ENCODE measurements around the gene PRMT1.

Gene PRMT1

GRCh38 chr19:49651820-49652550 lies 25.1 kb upstream of the PRMT1 start:
- no peak for DNase-seq (ENCODE audit: low spot score)

DNA sequence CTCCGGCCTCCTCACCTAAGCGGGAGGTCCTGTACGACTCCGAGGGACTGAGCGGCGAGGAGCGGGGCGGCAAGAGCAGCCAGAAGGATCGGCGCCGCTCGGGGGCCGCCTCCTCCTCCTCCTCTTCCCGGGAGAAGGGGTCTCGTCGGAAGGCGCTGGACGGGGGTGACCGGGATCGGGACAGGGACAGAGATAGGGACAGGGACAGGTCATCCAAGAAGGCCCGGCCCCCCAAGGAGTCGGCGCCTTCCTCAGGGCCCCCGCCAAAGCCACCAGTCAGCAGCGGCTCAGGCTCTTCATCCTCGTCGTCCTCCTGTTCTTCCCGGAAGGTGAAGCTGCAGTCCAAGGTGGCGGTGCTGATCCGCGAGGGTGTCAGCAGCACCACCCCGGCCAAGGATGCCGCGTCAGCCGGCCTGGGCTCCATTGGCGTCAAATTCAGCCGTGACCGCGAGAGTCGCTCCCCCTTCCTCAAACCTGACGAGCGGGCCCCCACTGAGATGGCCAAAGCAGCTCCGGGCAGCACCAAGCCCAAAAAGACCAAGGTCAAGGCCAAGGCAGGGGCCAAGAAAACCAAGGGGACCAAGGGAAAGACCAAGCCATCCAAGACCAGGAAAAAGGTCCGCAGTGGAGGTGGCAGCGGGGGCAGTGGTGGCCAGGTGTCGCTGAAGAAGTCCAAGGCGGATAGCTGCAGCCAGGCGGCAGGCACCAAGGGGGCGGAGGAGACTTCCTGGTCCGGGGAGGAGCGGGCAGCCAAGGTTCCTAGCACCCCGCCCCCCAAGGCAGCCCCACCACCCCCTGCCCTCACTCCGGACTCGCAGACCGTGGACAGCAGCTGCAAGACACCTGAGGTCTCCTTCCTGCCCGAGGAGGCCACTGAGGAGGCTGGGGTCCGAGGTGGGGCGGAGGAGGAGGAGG lies 24.3 kb upstream of the PRMT1 start:
- DNase-seq (ENCODE audit: low spot score), result no peak

DNA sequence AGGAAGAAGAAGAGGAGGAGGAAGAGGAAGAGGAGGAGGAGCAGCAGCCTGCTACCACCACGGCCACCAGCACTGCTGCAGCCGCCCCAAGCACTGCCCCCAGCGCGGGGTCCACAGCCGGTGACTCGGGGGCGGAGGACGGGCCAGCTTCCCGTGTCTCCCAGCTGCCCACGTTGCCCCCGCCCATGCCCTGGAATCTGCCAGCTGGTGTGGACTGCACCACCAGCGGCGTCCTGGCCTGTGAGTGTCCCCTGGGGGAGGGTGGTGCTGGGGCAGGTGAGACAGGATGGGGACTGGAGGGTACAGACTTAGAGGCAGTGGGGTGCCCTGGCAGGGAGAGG lies 23.6 kb upstream of the PRMT1 start:
- DNase-seq (ENCODE audit: low spot score), result no peak

DNA sequence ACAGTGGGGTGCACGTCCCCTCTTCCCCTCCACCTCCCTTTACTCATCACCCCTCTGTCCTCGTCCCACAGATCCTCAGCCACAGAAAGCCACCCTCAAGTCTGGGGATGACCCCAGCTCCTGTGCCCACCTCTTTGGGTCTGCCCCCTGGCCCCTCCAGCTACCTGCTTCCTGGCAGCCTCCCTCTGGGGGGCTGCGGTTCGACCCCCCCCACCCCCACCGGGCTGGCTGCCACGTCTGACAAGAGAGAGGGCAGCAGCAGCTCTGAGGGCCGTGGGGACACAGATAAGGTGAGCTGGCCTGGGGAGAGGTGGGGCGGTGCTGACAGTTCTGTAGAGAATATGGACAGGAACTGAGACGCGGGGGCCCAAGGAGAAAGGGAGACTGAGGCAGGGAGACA lies 22.5 kb upstream of the PRMT1 start:
- no peak for DNase-seq (ENCODE audit: low spot score)

- no peak for DNase-seq (ENCODE audit: low spot score)
Measured at GRCh38 chr19:49655570-49656455, 21.3 kb upstream of the PRMT1 start.

GRCh38 chr19:49656456-49657109 lies 20.5 kb upstream of the PRMT1 start:
- DNase-seq (ENCODE audit: low spot score), result no peak

DNA sequence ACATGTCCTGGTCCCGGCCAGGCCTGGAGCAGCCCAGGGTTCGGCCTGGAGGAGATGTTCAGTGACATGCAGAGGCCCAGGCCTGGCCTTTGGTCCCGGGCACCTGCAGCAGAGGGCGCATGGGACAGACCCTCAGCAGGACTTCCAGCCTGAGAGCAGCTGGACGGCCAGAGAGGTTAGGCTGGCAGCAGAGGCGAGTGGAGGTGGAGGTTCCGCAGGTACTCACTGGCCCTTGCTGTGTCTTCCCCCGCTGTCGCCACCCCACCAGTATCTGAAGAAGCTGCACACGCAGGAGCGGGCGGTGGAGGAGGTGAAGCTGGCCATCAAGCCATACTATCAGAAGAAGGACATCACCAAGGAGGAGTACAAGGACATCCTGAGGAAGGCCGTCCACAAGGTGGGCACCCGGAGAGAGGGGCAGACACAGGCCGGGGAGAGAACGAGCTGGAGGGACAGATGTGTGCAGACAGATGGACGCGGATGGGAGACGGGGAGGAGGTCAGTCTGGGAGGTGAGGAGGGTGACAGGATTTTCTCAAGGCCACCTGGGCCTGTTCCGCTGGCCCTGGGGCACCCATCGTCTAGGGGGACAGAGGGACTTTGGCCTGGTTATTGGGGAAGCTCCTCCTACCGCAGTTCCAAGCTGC lies 19.5 kb upstream of the PRMT1 start:
- no peak for DNase-seq (ENCODE audit: low spot score)

GRCh38 chr19:49658139-49658517 lies 18.9 kb upstream of the PRMT1 start:
- no peak for DNase-seq (ENCODE audit: low spot score)

DNA sequence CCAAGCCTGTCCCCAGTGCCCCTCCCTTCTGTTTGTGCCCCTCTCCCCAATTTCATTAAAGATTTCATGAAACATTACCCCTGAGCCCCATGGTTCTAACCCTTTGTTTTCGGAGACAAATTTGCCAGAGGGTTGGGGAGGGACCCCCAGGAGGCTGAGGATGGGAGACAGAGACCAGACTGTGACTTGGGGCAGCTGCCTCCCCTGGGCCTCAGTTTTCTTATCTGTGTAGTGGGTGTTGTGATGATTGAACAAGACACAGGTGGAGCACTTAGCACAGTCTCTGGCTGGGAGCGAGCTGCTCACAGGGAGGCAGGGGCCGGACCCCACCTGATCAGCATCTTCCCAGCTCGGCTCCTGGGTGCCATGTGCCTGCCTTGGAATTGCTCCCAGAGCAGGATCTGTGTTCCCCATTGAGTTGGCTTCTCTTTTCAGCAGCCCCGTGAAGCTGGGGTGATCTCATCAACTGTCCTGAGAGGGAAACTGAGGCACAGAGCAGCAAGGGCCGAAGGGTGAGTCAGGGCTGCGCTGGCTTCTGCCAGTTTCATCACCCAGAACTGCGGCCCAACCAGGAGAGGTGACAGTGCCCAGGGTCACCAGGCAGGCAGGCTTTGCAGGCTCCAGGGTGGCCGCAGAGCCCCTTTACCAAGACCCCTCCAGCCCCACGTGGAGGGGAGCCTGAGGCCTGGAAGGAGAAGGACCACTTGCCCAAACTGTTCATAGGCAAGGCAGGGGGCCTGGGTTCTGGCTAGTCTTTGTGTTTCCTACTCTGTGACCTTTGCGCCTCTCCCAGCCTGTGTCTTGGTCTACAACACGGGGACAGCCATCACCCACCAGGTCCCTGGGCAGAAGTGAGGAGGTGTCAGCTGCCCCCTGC lies 18.3 kb upstream of the PRMT1 start:
- DNase-seq (ENCODE audit: low spot score), result no peak

GRCh38 chr19:49660338-49660961 lies 16.6 kb upstream of the PRMT1 start:
- DNase-seq (ENCODE audit: low spot score), result no peak

DNA sequence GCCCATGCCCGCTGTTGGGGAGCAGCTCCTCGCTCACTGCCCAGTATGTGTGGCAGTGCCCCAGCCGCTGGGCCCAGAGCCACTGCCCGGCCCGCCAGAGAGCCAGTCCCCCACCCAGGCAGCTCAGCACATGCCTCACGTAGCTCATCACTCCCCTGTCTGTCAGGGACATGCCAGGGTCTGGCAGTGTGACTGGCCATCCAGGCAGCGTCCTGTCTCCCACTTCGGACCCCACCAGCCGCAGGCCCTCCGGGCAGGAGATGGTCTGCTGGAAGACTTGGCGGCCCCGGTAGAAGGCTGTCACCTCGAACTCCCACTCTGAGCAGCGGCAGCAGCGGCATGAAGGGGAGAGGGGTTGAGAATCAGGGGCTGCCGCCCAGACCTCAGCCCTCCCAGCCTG lies 15.1 kb upstream of the PRMT1 start:
- no peak for DNase-seq (ENCODE audit: low spot score)

GRCh38 chr19:49663224-49663623 lies 13.8 kb upstream of the PRMT1 start:
- no peak for DNase-seq (ENCODE audit: low spot score)

GRCh38 chr19:49664171-49665035 lies 12.7 kb upstream of the PRMT1 start:
- peak; percentile 90 for DNase-seq (ENCODE audit: low spot score)

DNA sequence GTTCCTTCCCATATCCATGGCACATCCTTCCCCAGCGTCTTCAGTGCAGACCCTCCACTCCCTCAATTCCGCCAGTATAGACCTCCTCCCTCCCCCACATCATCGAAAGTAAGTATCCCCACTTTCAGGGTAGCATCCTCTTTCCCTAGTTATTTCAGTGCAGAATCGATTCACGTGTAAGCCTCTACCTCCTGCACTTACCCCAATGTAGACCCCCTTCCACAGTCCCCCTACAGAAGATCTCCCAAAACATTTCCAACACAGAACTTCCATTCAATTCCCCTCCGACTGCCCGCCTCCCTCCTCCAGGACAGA lies 12.1 kb upstream of the PRMT1 start:
- DNase-seq (ENCODE audit: low spot score), result no peak

DNA sequence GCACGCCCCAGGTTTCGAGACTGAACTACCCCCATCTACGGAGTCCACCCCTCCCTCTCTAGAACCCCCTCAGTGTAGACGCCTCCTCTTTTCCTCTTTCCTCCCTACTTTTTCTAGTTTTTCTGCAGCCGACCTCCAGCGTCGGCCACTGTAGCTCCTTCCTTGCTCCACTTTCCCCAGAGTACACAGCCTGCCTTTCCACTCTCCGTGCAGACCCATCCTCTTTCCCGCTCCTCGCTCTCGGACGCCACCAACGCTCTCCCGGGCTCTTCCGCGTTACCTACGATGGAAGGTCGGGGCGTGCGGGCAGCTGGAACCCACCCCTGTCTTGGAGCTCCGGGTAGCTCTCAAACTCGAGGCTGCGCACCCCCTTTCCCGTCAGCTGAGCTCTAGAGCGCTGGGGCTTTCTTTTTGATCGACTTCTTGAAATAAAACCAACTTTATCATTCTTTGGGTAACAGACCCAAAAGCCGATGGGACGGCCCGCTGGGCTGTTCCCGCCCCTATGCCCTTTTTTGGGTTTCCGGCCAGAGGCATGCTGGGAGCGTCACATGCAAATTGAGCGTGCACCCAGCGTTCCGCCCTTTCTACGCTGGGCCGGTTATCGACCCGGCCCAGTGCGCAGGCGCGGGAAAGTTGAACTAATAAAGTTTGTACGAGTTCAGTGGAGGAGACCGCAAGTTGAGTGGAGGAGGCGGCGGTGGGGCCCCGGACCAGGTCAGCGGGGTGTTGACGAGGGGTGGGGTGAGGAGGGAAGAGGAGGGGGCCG lies 11.5 kb upstream of the PRMT1 start, which contains the start of the genes BCL2L12 and IRF3:
Gene BCL2L12, plus strand, starts transcription at position 583 of the 769 bp plus-strand sequence. CDS start 760 bp downstream, outside the sequence.
Gene IRF3, minus strand, starts transcription at position 507 of the 769 bp plus-strand sequence. CDS start 1,019 bp downstream, outside the sequence.
- peak; percentile 99 for DNase-seq (ENCODE audit: low spot score)

DNA sequence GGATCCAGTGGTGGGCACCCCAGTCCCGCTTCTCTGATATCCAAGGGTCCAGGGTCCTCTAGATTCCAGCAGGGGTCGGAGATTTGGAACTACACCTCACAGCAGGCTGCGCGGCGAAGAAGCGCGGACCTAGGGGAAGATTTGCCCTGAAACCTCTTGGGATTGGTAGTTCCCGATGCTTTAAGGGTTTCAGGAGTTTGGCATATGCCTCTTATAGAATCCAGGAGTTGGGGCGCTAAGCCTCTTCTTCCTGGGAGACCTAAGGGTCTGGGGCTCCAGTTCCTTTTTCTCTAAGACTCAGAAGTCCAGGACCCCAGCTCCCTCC lies 11.0 kb upstream of the PRMT1 start:
- no peak for DNase-seq (ENCODE audit: low spot score)

GRCh38 chr19:49667473-49667872 lies 9.6 kb upstream of the PRMT1 start:
- DNase-seq (ENCODE audit: low spot score), result no peak

GRCh38 chr19:49669516-49669915 lies 7.6 kb upstream of the PRMT1 start:
- no peak for DNase-seq (ENCODE audit: low spot score)

Measured in activated CD4-positive, alpha-beta T cell treated with anti-CD3 and anti-CD28 coated beads, Interleukin-2, Interleukin-4, amounts not matched to agents 100 ng/mL and 50 ng/mL, durations not matched to agents 16 hours and 8 hours (primary cell).